DMS114 treated with DMSO at 0.1 percent for 48 hours (cell line): ENCODE measurements around the gene MDH1.
"Not testable (repeated sequence)": the region's sequence is repeated elsewhere in the genome, so short reads cannot be mapped to it uniquely, and the experiment has no call there.

Experiments
- DNase-seq: peaks from one replicate; lab custom pipeline; 2025; ENCODE audit not compliant: unreplicated experiment; lab: John Stamatoyannopoulos, UW

Gene MDH1

GRCh38 chr2:63587814-63588384 lies 864 bp upstream of the MDH1 start:
- no peak for DNase-seq

GRCh38 chr2:63589148-63589958 lies 590 bp downstream of the MDH1 start:
- DNase-seq: no peak

- no peak for DNase-seq
Measured at GRCh38 chr2:63590626-63591408, 2.1 kb downstream of the MDH1 start.

GRCh38 chr2:63591566-63592175 lies 2.9 kb downstream of the MDH1 start:
- DNase-seq: no peak

- DNase-seq: no peak
Measured at GRCh38 chr2:63594660-63595059, 5.9 kb downstream of the MDH1 start.

- no peak for DNase-seq
Measured at GRCh38 chr2:63596401-63596883, 7.7 kb downstream of the MDH1 start.

- DNase-seq: no peak
Measured at GRCh38 chr2:63598981-63599380, 10.2 kb downstream of the MDH1 start.

- no peak for DNase-seq
Measured at GRCh38 chr2:63600881-63601460, 12.2 kb downstream of the MDH1 start.

- no peak for DNase-seq
Measured at GRCh38 chr2:63604666-63605065, 15.9 kb downstream of the MDH1 start.

- DNase-seq: not testable (repeated sequence)
Measured at GRCh38 chr2:63608865-63609264, 20.1 kb downstream of the MDH1 start.

- no peak for DNase-seq
Measured at GRCh38 chr2:63610525-63610924, 21.8 kb downstream of the MDH1 start.

- no peak for DNase-seq
Measured at GRCh38 chr2:63613391-63613901, 24.7 kb downstream of the MDH1 start.

- DNase-seq: no peak
Measured at GRCh38 chr2:63614448-63614968, 25.7 kb downstream of the MDH1 start.

- DNase-seq: no peak
Measured at GRCh38 chr2:63614983-63615945, 26.5 kb downstream of the MDH1 start.

- DNase-seq: no peak
Measured at GRCh38 chr2:63617366-63617765, 28.6 kb downstream of the MDH1 start.

- no peak for DNase-seq
Measured at GRCh38 chr2:63619328-63619727, 30.6 kb downstream of the MDH1 start.

- no peak for DNase-seq
Measured at GRCh38 chr2:63622751-63623150, 34.0 kb downstream of the MDH1 start.

GRCh38 chr2:63623763-63624162 lies 35.0 kb downstream of the MDH1 start:
- DNase-seq: not testable (repeated sequence)

- DNase-seq: no peak
Measured at GRCh38 chr2:63627866-63628265, 39.1 kb downstream of the MDH1 start.
